ENCODE measurements around the gene SELPLG.

The SELPLG gene

GRCh38 chr12:108640802-108641445, 7.2 kb upstream of the SELPLG start:
- Histone ChIP-seq H3K27me3 (ENCODE audit: insufficient read depth, poor library complexity, severe bottlenecking) (no peaks in the 10 kb centered on the region), H3K27ac (replicated peaks) (no peak overlapping the region; the same call in 1 of the 2 replicates), H3K4me3 (replicated peaks; ENCODE audit: insufficient read depth, low read length) (no peak overlapping the region)
- no peak for TF ChIP-seq CTCF (IDR thresholded peaks at IDR 0.05; ENCODE audit: insufficient read depth, low read length)
- TF ChIP-seq POLR2AphosphoS5 (IDR thresholded peaks at IDR 0.05; ENCODE audit: low read depth), result 0 out of 2 replicates have a peak, but pooled peaks have one; percentile 0
- peak in 1 of 2 experiments; percentile 36 for DNase-seq (ENCODE audit: low read depth in 1 of 2, low spot score in 1 of 2)

- DNase-seq (ENCODE audit: low read depth in 1 of 2, low spot score in 1 of 2), result no peak
- Histone ChIP-seq H3K4me3 (replicated peaks; ENCODE audit: insufficient read depth, low read length) (no peak overlapping the region), H3K27ac (replicated peaks) (no peak overlapping the region), H3K27me3 (ENCODE audit: insufficient read depth, poor library complexity, severe bottlenecking) (no peaks in the 10 kb centered on the region)
- no peak for TF ChIP-seq CTCF (IDR thresholded peaks at IDR 0.05; ENCODE audit: insufficient read depth, low read length)
- no peak for TF ChIP-seq SPI1 (IDR thresholded peaks at IDR 0.05; ENCODE audit: borderline replicate concordance, low read depth)
- no peak for TF ChIP-seq GABPA (IDR thresholded peaks at IDR 0.05; ENCODE audit: low read depth)
These were observed 5.5 kb upstream of the SELPLG start for GRCh38 chr12:108638997-108639822.

- TF ChIP-seq SPI1 (IDR thresholded peaks at IDR 0.05; ENCODE audit: borderline replicate concordance, low read depth) (peak; percentile 35; the same call in 1 of the 2 replicates), REST (IDR thresholded peaks at IDR 0.05; ENCODE audit: insufficient replicate concordance, low read depth) (no peak)
- no peak for DNase-seq (ENCODE audit: low read depth in 1 of 2, low spot score in 1 of 2)
- no peaks in the 10 kb centered on the region for H3K27me3 ChIP-seq (ENCODE audit: insufficient read depth, poor library complexity, severe bottlenecking)
- no peak overlapping the region for H3K4me3 ChIP-seq (replicated peaks; ENCODE audit: insufficient read depth, low read length)
- H3K27ac ChIP-seq (replicated peaks), result peak overlapping the region; percentile 98
These were observed 4.6 kb upstream of the SELPLG start for GRCh38 chr12:108638141-108638827.

- H3K4me3 ChIP-seq (replicated peaks; ENCODE audit: insufficient read depth, low read length), result no peak overlapping the region
- peak overlapping the region; percentile 98 for H3K27ac ChIP-seq (replicated peaks)
- peak in 1 of 2 experiments; percentile 57 for DNase-seq (ENCODE audit: low read depth in 1 of 2, low spot score in 1 of 2)
- TF ChIP-seq POLR2AphosphoS5 (IDR thresholded peaks at IDR 0.05; ENCODE audit: low read depth) (no peak), CTCF (IDR thresholded peaks at IDR 0.05; ENCODE audit: insufficient read depth, low read length) (no peak), REST (IDR thresholded peaks at IDR 0.05; ENCODE audit: insufficient replicate concordance, low read depth) (no peak), GABPA (IDR thresholded peaks at IDR 0.05; ENCODE audit: low read depth) (no peak), SPI1 (IDR thresholded peaks at IDR 0.05; ENCODE audit: borderline replicate concordance, low read depth) (no peak)
- no peaks in the 10 kb centered on the region for H3K27me3 ChIP-seq (ENCODE audit: insufficient read depth, poor library complexity, severe bottlenecking)
These were observed 3.7 kb upstream of the SELPLG start for GRCh38 chr12:108637222-108637971.
